HG03064 (cell line): Measurements from ENCODE around the gene PILRA.
"Not testable (repeated sequence)": the region's sequence is repeated elsewhere in the genome, so short reads cannot be mapped to it uniquely, and the experiment has no call there.

Source experiments
- ATAC-seq: cut with Tn5 transposase; IDR thresholded peaks from one replicate; pipeline ENCODE4 v1.9.1; 2021; ENCODE audit warnings: low read depth; ENCODE audit not compliant: unreplicated experiment

PILRA gene

DNA sequence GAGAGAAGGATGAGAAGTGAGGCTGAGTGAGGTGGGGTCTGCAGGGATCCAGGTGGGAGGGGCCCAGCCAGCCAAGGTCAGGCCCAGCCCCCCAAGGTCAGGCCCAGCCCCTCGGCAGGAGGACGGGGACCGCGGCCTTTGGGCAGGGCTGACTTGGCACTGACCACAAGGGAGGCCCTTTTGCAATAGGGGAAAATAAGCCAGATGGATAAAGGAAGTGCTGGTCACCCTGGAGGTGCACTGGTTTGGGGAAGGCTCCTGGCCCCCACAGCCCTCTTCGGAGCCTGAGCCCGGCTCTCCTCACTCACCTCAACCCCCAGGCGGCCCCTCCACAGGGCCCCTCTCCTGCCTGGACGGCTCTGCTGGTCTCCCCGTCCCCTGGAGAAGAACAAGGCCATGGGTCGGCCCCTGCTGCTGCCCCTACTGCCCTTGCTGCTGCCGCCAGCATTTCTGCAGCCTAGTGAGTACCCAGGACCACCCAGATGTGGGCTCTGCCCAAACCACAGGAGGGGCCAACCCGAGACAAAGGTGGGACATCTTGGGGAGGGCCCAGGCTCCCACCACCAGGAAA is at the start of gene PILRA:
TSS of gene PILRA (plus strand) at position 227 of the 571 bp plus-strand sequence. CDS start at position 397, 170 bp downstream.
- no peak for ATAC-seq

DNA sequence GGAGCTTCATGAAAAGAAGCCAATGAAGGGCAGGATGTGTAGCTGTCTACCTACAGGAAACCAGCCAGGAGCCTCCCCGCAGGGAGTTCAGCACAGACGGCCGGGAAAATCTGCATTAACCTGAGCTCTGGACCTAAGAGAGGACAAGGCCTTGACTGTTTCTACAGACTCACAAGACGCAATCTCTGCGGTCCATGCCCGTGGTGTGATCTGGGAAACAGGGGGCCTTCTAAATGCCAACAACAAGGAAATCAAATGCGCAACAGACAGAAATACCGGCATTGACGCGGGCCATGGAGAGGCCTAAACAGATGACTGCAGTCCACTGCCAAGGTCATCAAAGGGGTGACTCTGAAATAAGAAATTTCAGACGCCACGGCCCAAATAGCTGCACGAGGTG is 49.1 kb upstream of the PILRA start:
- not testable (repeated sequence) for ATAC-seq

DNA sequence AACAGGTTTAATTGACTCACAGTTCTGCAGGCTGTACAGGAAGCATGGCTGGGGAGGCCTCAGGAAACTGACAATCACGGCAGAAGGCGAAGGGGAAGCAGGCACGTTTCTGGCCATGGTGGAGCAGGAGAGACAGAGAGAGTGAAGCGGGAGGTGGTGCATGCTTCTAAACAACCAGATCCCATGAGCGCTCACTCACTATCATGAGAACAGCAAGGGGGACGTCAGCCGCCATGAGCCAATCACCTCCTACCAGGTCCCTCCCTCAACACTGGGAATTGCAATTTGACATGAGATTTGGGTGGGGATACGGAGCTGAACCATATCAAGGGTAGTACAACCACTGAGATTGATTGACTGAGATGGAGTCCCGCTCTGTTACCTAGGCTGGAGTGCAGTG is 47.6 kb upstream of the PILRA start:
- not testable (repeated sequence) for ATAC-seq

DNA sequence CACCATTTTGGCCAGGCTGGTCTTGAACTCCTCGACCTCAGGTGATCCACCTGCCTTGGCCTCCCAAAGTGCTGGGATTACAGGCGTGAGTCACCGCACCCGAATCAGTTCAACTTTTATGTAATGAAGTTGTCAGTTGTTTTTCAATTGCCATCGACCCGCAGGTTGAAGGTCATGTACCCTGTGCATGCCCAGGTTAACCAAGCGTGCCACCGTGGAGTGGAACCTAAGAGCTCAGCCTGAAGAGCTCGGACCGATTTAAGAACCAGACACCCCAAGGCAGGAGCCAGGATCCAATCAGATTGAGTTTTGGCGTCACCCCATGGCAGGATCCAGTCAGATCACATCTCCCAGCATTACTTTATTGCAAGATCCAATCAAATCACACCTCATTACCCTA is 46.4 kb upstream of the PILRA start:
- not testable (repeated sequence) for ATAC-seq

DNA sequence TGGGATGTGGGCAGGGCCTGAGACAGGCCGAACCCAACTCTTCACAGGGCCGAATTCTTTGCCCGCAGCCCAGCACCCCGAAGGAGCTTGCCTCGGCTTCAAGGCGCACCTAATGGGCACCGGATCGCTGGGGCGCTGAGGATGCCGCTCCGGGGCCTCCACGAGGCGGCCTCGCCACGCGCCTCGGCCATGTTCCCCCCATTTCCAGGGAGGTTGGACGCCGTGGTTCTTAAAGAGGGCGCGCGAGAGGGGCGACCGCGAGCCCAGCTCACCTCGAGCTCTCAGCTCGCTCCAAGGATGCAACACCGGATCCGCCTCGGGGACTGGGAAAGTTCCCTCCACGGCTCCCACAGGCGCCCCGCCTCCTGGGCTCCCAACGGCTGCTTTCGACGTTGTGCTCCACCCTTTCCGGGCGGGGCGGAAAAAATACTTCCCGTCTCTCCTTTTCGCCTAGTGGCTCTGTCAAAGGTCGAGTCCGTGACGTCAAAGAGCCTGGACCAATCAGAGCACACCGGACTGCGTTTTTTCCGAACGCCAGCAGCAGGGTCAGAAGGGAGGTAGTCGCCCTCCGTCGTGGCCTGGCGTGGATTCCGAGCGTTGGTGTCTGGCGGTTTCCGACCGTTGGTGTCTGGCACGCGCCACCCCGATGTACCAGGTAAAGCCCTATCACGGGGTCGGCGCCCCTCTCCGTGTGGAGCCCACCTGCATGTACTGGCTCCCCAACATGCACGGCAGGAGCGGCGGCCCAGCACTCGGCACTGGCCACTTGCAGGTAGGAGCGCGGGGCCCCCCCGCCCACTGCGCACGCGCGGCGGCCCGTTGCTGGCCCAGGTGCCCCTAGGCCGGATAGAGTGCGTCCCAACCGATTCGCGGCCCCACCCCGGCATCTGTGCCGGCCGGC is 37.5 kb upstream of the PILRA start:
- ATAC-seq = peak; percentile 83

DNA sequence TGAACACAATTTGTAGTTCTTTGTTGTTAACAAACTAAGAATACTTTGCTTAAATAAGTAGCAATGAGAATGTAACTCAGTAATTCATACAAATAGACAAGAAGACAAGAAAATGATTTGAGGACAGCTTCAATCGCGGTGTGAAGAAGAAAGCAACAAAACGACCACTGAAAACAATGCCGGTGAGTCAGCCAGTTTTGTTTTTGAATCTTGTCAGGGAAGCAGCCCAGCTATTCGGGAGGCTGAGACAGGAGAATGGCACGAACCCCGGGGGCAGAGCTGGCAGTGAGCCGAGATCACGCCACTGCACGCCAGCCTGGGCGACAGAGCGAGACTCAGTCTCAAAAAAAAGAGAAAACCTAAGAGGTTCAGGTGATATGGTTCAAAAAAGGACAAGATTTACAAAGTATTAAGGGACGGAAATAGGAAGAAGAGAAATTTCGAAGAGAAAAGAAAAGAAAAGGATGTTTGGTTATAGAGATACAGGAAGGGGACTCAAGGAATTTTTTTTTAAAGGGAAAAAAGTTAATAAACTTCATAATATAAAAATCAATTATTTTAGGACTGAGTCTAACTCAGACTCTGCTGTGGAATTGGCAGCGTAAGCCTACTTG is 35.1 kb upstream of the PILRA start:
- not testable (repeated sequence) for ATAC-seq

DNA sequence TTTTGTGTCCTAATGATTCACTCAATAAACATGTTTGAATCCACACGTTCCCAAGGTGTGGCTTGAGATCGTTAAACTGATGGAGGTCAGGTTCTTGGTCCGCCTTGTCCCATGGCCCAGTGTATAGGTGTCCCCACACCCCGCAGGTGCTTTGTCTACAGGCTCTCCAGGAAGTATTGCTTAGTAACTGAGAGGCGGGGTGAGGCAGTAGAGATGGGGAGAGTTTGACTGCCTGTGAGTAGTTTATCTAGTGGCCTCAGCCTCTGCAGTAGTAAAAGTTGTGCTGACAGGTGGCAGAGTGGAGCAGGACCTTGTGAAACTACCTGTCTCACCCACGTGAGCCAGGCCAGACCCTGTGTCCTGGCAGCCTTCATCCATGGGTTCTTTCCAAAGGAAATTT is 32.0 kb upstream of the PILRA start:
- not testable (repeated sequence) for ATAC-seq

DNA sequence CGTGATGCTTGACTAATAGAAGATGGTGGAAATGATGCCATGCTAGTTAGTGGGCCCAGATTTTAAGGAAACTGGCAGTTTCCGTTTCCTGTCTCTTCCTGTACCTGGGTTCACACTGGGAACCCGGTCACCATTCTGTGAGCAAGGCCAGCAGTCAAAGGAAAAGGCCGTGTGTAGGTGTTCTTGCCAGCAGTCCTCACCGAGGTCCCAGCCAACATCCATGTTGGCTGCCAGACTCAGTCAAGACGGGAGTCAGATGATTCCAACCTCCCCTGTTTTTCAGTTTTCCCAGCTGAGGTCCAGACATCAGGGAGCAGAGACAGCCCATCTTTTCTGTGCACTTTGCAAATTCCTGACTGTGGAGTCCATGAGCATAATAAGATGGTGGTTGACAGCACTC is 30.5 kb upstream of the PILRA start:
- ATAC-seq = no peak

DNA sequence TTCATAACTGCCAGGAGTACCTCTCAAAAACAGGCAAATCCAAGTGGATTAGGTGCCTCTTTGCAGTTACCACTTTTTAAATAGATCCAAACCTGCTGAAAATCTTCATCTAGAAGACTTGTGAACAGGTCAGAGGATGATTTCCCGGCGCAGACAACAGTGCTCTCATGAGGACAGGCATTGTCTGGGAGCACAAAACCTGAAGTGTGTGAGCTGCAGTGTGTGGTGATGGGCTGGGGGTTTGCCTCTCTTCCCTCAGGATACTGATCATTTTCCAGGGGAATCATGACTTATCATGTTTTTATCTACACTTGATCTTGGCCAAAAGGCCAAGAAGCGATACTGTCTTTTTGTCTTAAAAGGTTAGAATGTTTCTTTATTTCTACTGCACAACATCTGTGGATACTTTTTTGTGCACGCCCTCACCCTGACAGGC is 29.1 kb upstream of the PILRA start:
- ATAC-seq = peak; percentile 3

DNA sequence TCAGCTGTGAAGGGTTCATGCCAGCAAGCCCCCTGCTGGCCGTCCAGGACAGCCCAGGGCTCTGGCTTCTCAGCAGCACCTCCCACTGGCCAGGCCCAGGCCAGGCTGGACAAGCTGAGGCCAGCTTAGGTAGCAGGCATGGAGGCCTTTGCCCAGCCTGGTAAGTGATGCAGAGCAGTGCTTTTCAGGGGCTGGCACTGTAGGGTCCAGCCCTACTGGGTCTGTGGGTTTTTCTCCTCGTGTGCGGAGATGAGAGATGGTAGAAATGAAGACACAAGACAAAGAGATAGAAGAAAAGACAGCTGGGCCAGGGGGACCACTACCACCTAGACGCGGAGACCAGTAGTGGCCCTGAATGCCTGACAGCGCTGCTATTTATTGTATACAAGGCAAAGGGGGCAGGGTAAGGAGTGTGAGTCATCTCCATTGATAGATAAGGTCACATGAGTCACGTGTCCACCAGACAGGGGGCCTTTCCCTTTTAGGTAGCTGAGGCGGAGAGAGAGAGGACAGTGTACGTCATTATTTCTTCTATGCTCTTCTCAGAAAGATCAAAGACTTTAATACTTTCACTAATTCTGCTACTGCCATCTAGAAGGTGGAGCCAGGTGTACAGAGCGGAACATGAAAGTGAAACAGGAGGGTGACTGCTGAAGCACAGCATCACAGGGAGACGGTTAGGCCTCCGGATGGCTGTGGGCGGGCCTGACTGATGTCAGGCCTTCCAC is 28.6 kb upstream of the PILRA start:
- peak; percentile 75 for ATAC-seq

DNA sequence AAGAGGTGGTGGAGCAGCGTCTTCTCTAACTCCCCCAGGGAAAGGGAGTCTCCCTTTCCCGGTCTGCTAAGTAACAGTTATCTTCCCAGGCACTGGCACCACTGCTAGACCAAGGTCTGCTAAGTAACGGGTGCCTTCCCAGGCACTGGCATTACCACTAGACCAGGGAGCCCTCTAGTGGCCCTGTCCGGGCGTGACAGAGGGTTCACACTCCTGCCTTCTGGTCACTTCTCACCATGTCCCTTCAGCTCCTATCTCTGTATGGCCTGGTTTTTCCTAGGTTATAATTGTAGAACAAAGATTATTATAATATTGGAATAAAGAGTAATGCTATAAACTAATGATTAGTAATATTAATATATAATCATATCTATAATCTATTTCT is 28.0 kb upstream of the PILRA start:
- peak; percentile 25 for ATAC-seq

DNA sequence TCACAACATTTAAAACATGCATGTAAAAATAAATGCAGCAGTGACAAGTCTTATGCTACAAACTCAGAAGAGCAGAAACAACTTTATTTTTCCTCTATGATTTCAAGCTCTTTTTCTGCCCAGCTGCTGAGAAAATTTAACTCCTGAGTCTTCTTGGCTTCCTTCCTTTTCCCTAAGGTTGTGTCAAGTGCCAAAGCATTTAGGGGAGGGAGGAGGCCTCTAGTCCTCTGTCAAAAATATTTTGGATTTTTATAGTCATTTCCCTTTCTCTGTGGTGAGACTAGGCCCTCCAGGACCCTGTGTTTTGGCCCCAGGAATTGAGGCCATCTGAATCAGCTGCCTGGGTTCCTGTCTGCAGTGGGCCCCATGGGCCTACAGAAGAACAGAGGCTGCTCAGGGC is 26.4 kb upstream of the PILRA start:
- no peak for ATAC-seq

DNA sequence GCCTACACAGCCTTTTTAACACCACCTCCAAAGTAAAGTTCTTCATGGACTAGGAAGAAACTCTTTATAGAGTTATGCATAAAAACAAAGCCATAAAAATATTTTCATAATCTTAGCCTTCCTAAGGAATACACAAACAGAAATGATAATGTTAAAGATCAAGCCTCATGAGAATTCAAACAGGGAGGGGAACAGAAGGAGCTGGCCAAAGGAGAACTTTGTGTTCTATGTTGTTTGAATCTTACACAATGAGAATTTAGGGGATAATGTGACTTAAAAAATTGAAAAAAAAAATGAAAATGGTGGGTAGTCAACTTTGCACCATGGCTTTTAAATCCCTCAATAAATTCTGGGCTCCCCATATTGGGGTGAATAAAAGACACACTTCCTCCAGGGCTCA is 24.5 kb upstream of the PILRA start:
- no peak for ATAC-seq

DNA sequence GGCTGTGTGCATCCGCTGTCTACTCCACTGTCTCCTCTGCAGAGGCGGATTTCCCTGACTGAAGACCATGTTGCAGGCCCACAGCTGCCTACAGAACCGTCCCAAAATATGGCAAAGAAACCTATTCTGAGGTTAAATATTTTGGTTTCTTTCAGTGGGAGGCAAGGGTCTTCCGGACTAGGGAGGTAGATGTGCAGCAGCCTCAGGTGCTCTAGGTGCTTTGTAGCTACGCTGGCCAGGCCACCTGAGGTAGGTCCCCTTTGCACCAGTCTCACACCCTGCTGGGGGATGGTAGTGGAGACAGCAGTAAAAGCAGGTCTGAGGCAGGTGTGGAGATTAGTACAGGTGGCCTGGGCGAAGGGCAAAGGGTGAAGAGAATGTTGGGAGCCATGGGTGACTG is 23.5 kb upstream of the PILRA start:
- ATAC-seq = no peak

DNA sequence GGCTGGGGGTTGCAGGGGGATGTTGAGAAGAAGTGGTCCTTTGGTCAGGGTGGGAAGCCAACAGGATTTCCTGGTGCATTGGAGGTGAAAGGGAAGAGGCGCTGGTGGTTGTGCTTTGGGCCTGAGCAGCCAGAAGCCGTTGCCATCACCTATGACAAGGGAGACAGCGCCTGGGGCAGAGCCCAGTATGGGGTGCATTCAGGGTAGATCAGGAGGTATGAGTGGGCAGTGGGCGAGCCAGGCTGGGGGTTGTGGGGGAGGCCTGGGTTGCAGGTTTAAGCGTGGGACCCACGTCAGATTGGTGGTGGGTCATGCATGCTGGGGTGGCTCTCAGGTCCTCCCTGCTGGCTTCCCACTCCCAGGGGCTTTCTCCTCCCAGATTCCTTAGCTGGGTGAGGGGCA is 21.6 kb upstream of the PILRA start:
- ATAC-seq = no peak

DNA sequence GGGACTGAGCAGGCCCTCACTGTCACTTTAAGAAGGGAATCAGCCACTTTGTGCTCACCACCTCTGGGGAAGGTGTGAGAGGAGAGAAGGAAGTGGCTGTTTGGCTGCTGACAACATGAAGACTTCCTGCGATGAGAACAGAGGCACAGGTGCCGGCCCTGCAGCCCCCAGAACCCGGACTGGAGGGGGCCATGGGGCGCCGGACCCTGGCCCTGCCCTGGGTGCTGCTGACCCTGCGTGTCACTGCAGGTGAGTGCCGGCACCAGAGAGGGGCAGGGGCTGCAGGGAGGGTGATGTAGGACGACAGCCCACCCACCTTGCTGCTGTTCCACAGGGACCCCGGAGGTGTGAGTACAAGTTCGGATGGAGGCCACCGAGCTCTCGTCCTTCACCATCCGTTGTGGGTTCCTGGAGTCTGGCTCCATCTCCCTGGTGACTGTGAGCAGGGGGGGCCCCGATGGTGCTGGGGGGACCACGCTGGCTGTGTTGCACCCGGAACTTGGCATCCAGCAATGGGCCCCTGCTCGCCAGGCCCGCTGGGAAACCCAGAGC is 21.0 kb upstream of the PILRA start:
- ATAC-seq = not testable (repeated sequence)

DNA sequence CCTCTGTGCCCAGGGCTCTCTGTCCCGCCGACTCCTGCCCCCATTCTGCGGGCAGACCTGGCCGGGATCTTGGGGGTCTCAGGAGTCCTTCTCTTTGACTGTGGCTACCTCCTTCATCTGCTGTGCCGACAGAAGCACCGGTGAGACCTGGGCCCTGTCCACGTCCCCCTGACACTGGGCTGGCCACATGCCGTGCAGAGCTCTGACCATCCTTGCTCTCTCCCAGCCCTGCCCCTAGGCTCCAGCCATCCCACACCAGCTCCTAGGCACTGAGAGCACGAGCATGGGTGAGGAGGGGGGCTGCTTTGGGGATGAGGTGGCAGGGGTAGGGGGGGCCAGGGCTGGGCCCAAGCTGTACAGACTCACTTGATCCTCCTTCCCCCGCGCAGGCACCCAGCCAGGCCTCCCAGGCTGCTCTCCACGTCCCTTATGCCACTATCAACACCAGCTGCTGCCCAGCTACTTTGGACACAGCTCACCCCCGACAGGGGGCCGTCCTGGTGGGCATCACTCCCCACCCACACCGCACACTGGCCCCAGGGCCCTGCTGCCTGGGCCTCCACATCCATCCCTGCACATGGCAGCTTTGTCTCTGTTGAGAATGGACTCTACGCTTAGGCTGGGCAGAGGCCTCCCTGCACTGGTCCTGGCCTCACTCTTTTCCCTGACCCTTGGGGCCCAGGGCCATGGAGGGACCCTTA is 20.2 kb upstream of the PILRA start:
- ATAC-seq = no peak

DNA sequence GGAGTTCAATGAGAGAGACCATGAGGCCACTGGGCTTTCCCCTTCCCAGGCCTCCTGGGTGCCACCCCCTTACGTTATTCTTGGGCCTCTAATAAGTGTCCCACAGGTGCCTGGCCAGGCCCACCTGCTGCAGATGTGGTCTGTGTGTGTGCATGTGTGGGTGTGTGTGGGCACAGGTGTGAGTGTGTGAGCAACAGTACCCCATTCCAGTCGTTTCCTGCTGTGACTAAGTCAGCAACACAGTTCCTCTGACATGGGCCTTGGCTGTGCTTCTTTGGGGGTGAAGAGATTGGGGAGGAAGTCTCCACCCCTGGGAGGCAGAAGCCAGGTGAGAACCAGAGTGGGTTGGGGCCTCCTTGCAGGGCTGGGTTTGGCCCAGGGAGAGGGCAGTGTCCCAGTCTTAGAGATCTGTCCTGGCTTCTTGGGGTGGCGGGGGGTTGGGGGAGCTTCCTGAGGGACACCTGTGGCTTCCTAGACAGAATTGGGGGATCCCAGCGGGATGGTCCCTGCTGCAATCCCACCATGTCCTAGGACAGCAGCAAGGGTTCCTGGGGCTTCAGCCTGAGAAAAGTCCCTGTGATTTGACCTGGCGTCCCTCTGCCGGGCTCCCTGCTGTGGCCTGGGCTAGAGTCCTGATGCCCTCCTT is 19.5 kb upstream of the PILRA start:
- ATAC-seq = no peak

DNA sequence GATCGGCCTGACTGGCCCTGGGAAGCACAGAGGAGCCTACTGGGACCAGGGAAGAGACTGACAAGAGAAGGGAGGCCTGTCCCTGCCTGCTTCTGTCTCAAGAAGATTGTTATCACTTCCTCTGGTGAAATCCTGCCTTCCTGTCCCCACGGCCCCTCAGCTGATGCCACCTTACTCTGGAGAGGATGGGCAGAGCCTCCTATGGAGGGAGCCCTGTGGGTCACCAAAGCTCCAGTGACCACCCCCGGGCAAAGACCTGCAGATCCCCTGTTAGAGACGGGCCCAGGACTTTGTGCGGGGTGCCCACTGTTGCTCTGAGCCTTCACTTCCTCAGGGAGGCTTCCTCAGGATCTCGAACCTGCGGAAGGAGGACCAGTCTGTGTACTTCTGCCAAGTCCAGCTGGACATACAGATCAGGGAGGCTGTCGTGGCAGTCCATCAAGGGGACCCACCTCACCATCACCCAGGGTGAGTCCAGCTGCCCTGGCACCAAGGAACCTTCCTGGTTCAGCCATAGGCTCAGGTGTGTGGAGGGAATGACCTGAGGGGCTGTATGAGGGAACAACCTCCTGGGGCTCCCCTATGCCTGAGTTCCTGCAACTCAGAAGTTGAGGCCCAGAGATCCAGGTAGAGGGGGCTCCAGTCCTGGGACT is 16.7 kb upstream of the PILRA start:
- no peak for ATAC-seq
